ENCODE results near the gene SLC4A7.

Gene SLC4A7

GRCh38 chr3:27326629-27327545, 157.3 kb downstream of the SLC4A7 start:
- H3K4me3 ChIP-seq (ENCODE audit: low read depth, low read length), result no peak overlapping the region

DNA sequence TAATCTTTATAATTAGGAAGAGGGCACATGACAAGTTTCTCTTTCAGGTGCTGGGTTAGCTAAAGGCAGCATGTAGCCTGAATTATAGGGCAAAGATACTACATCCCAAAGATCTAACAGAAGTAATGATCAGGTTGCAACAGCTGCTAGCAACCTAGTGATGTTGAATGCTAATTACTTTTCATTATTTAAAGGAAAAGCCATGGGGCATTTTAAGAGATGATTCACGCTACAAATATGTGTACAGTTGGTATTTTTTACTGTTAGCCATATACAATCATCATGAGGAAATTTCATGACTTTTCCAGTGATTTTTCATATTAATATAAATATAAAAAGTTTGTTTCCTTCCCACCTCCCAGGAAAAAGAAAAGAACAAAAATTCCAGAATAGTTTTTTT, 158.0 kb downstream of the SLC4A7 start:
- no peak overlapping the region for H3K4me3 ChIP-seq (ENCODE audit: low read depth, low read length)

DNA sequence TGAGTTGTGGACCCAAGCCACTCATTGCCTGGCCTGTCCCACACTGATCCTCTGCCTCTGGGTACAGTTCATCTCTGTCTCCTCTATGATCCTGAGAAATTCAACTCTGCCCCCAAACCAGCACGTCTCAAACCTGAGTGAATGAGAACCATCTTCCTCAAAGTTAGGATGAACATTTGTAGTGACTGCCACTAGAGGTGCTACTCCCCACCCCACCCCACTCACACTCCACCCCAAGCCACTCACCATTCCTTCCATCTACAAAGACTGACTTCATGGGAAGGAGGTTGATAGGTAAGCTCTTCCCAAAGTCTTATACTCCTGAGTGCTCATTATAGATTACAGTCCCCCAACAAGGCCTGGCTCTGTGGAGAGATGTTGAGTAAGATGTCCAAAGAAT, 158.8 kb downstream of the SLC4A7 start:
- no peak overlapping the region for H3K4me3 ChIP-seq (ENCODE audit: low read depth, low read length)

DNA sequence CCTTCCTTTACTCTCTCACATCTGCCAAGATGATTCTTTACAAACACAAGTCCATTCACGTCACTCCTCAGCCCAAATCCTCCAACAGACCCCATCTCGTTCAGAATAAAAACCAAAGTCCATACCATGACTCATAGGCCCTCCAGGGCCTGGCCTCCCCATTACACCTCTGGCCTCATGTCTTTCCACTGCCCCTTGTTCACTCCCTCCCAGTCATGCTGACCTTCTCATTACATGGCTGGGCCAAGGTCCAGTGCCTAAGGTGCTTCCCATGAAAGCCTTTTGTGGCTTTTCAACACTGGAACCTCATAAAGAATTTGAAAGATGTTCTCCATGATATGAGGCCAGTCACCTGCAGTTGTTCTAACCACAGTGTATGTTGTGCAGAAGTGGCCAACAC, 159.5 kb downstream of the SLC4A7 start:
- H3K4me3 ChIP-seq (ENCODE audit: low read depth, low read length), result no peak overlapping the region

DNA sequence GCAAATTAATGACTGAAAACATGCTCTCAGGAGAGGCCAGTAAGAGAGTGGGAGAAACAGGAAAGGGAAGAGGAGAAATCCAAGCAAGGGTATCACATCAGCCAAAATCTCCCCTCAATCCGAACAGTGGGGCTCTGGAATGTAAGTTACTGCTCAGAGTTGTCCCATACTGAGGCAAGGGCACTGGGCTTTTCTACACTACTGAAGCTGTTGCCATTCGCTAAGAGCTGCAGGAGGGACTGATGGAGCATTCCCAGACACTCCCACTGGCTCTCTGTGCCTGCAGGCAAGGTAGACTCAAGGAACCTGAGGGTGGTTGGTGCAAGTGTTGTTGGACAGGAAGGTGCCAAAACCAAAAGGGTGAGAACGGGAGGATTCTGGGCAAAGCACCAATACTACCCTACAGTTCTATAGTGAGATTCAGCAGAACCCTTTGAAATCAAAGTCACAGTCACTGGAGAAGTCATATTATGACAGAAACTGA, 161.1 kb downstream of the SLC4A7 start:
- no peak overlapping the region for H3K4me3 ChIP-seq (ENCODE audit: low read depth, low read length)

Measured in iPS-11a (cell line).